Measurements from ENCODE around the gene ATG13.

DNA sequence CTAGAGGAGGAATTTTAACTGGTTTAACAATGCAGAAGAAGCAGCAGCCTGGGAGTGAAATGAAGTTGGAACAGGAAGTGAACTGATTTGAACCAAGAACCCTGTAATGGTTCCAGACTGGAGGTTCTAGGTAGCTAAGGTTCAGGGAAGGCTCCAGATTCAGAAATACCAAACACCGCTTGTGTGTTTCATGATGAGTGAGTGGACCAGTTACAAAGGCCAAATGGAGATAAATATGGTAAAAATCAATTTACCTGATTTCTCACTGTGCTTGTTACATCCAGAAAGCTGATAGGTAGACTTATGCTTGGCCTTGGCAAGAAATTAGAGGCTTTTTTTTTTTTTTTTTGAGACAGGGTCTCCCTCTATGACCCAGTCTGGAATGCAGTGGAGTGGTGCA, 12.9 kb downstream of the ATG13 start:
- TF ChIP-seq, protein P1, sequence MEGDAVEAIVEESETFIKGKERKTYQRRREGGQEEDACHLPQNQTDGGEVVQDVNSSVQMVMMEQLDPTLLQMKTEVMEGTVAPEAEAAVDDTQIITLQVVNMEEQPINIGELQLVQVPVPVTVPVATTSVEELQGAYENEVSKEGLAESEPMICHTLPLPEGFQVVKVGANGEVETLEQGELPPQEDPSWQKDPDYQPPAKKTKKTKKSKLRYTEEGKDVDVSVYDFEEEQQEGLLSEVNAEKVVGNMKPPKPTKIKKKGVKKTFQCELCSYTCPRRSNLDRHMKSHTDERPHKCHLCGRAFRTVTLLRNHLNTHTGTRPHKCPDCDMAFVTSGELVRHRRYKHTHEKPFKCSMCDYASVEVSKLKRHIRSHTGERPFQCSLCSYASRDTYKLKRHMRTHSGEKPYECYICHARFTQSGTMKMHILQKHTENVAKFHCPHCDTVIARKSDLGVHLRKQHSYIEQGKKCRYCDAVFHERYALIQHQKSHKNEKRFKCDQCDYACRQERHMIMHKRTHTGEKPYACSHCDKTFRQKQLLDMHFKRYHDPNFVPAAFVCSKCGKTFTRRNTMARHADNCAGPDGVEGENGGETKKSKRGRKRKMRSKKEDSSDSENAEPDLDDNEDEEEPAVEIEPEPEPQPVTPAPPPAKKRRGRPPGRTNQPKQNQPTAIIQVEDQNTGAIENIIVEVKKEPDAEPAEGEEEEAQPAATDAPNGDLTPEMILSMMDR (IDR thresholded peaks at IDR 0.05), result no peak
- no peak for TF ChIP-seq POLR2A (IDR thresholded peaks at IDR 0.05)
